Measurements from ENCODE around the gene KRTAP5-1.
A peak's percentile ranks its signal among the peaks of the same experiment; 100 is the strongest.

The KRTAP5-1 gene

GRCh38 chr11:1560649-1561251 is 24.3 kb downstream of the KRTAP5-1 start:
- DNase-seq (ENCODE audit: low spot score) = no peak

- DNase-seq (ENCODE audit: low spot score) = no peak
These were observed 25.0 kb downstream of the KRTAP5-1 start for GRCh38 chr11:1560002-1560648.

DNA sequence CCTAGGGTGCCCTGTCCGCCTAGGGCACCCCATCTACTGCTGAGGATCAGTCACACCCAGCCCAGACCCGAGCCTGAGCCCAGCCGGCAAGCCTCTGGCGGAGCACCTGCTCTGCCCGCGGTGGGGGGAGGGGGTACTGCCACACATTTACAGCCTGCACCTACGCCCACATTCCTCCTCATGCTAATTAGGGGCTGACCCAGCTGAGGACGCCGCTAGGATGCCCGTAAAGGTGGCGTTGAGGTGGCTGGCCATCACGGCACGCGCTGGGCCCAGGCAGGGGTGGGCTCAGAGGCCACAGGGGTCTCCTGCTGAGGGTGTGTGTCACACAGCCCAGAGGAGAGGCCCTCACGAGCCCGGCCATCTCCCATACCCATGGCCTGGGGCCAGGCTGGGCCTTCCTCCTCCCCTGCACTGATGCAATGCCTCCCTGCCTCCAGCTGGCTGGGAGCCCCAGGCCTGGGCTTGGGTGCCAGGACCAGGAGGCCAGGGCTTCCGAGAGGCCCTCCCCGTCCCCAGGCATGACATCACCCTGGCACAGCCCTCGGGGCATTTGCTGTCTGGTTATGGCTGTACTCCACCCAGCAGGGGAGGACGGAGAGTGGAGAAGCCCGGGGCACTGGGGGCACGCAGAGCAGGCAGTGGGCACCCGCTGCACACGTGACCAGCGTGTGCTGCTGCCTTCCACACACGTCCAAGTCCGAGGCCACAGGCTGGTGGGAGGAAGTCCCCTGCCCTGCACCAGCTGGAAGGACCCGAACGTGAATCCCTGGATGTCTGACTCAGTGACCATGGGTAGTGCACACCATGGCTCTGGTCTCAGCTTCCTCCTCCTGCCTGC is 25.8 kb downstream of the KRTAP5-1 start:
- no peak for DNase-seq (ENCODE audit: low spot score)

DNA sequence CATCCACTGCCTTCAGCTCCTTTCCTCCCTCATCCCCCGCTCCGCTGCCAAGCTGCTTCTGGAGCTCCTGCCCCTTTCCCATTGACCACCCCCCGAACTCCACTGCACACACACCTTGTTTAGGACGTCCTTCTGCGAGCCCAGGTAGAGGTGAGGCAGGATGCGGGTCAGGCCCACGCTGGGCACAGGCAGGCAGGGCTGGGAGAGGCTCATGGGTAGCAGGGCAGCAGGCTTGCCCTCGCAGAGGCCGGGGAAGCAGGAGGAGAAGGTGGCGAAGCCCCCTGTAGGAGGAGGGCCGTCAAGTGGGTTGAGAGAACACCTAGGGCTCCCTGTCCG is 26.3 kb downstream of the KRTAP5-1 start:
- DNase-seq (ENCODE audit: low spot score) = no peak

DNA sequence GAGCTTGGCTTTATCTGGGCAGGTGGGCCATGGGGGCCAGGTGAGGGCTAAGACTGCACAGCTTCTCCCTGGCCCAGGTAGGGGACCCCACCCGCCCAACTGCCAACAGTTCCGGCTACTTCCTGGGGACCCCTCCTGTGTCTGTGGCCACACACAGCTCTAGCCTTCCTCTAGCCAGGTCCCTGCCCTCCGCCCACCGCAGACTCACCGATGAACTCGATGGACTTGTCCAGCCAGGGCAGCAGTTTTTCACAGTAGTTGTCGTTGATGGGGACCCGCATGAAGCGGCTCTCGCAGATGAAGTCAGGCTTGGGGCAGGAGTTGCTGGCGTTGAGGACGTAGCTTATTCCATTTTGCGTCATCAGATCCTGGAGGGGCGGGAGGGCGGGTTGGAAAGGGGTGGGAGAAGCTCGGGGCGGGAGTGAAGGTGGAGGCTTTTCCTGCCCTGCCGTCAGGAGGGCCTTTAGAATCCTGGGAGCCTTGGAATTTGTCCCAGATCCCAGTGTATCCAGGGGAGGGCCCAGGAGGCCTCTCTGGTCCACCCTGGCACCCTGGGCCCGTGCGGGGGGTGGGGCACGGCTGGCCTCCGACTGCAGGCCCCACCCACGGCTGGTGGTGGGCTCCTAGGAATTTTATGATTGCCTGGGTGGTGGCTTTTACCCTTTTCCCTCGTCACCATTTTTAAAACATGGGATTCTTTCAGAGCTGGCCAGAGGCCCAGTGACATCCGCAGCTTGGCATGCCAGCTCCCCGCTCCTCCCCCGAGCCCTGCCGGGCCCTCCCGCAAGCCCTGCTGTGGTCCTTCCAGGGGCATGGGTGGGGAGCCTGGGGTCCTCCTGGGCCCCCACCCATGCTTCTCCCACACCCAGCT is 26.9 kb downstream of the KRTAP5-1 start:
- no peak for DNase-seq (ENCODE audit: low spot score)

DNA sequence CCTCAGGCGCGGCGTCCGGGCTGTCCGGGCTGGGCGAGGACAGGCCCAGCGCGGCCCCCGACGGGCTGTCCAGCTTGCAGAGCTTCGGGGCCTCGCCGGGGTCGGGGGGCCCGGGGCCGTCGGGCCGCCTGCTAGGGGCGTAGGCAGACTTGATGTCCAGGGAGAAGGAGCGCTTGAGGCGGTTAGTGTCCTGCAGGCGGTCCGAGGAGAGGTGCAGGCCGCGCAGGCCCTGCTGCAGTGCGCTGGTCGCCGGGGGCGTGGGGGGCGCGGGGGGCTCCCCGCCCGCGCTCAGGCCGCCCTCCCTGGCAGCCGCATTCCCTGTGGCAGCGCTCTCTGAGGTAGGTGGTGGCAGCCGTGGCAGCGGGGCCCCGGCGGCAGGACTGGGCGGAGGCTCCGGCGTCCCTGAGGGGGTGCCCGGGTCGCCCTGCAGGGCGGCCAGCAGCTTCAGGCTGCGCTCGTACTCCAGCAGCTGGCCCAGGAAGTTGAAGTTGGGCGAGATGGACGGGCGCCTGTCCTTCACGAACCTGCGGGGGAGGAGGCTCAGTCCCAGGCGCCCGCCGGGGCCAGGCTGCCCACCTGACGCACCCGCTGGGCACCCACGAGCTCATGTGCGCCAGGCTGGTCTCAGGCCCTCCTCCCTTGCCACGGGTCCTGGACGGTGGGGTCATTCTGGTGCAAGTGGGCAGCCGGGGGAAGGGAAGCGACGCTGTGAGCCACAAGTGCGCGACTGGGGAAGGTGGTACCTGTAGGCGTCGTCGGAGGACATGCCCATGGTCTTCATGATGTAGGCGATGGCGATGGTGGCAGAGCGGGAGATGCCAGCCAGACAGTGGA is 27.8 kb downstream of the KRTAP5-1 start:
- no peak for DNase-seq (ENCODE audit: low spot score)

GRCh38 chr11:1556278-1556902 is 28.7 kb downstream of the KRTAP5-1 start:
- no peak for DNase-seq (ENCODE audit: low spot score)

DNA sequence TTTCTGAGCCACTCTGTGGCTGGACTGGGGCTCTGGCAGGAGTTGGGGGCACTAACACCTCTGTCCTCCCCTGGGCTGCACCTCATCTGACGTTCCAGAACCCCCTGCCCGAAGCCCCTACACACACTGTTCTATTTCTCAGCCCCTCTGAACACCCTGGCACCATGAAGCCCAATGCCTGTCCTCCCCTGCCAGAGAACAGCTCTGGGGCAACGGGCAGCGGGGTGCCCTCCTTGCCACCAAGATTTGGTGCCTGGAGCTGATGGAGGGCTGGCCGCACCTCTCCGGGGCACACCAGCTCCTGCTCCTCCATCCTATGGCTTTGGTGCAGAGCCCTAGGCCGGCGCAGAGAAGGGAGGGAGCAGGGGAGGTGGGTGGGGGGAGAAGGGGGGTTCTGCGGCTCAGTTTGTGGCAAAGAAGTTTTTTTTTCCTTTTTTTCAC is 29.4 kb downstream of the KRTAP5-1 start:
- no peak for DNase-seq (ENCODE audit: low spot score)

GRCh38 chr11:1554981-1555712 is 29.9 kb downstream of the KRTAP5-1 start:
- no peak for DNase-seq (ENCODE audit: low spot score)

- no peak for DNase-seq (ENCODE audit: low spot score)
These were observed 31.1 kb downstream of the KRTAP5-1 start for GRCh38 chr11:1553808-1554594.

DNA sequence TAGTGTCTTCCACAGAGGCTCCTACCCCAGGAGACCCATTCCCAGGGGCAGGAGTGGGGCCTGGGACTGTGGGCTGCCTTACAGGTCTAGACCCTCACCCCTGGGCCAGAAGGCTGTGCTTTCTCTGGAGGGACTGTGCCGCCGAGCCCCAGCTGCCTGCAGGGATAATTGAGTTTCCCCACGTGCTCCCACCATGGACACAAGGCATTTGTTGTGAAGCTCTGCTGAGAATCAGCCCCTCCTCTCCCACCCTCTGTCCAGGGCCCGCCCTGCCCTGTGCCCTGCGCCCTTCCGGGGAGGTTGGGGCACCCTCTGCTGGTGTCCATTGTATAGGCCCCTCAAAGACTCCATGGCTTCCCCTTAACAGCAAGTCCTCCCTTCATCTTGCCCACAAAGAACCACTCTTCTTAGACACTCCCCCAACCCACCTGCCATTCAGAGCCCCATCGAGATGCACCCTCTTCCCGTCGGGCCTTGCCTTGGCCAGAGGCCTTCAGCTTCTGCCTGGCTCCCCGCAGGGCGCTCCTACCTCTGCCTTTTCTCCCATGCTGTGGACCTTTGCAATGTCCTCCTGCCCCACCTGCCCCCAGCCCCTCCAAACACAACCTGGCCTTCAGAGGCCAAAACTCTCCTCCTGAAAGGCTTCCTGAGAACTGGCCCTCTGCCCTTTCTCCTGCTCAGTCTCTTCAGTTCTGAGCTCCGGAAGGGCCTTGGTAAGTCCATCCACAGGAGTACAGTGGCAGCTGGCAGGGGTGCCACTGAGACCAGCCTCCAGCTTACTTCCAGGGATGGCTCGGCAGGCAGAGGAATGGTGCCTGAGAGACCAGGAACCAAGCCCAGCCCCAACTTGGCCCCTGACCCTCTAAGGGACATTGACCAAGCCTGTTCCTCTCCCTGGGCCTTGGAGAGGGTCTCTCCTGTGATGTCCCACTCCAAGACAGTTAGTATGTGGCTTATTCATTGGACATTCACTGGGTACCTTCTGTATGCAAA is 35.4 kb downstream of the KRTAP5-1 start:
- no peak for DNase-seq (ENCODE audit: low spot score)

GRCh38 chr11:1548221-1549070 is 36.6 kb downstream of the KRTAP5-1 start:
- DNase-seq (ENCODE audit: low spot score) = peak; percentile 82

DNA sequence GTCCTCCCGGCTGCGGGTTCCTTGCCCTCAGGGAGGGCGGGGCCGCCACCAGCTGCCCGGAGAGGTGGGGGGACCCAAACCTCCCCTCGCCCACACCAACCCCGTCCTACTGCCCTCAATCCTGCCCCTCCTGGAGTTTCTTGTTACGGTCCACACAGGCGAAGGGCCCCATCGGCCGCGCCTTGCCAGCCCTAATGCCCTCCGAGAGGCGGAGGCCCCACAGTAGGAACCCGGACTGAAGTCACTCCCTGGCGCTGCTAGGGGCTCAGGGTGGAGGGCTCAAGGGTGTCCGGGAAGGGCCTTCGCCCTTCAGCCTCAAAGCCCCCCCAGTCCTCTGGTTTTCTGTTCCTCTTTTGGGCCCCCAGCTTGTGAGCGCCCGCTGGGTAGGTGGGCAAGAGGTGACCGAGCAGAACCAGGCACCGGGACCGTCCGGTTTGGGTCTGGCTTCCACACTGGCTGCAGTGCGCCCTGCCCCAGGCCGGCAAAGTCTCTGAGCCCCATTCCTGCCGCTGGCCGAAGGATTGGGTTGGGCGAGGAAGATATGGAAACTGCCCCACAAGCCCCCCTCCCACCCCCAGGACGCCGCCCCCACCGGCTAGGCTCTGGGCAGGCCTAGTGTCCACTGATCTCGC is 37.5 kb downstream of the KRTAP5-1 start:
- DNase-seq (ENCODE audit: low spot score) = no peak

- DNase-seq (ENCODE audit: low spot score) = peak; percentile 88
These were observed 38.3 kb downstream of the KRTAP5-1 start for GRCh38 chr11:1546536-1547466.

- DNase-seq (ENCODE audit: low spot score) = no peak
These were observed 39.0 kb downstream of the KRTAP5-1 start for GRCh38 chr11:1546077-1546535.
